ENCODE results near the gene AJUBA.

Gene AJUBA

GRCh38 chr14:22982477-22983245, at the start of gene AJUBA:
AJUBA (minus strand) TSS chr14:22982551; CDS start chr14:22982266, 285 bp downstream.
- TF ChIP-seq CTCF (conservative IDR thresholded peaks at IDR 0.05; ENCODE audit: low read depth, low read length), result no peak
- peak; percentile 91 for DNase-seq (ENCODE audit: low read depth)

GRCh38 chr14:23030936-23031335, 48.6 kb upstream of the AJUBA start:
- DNase-seq (ENCODE audit: low read depth), result no peak
- H3K4me3 ChIP-seq (ENCODE audit: low read depth, low read length), result no peak overlapping the region
- TF ChIP-seq CTCF (conservative IDR thresholded peaks at IDR 0.05; ENCODE audit: low read depth, low read length), result no peak

More at GRCh38 chr14:22982477-22983245, at the start of gene AJUBA:
- H3K4me3 ChIP-seq (ENCODE audit: low read depth, low read length), result peak within 1 kb of the TSS; percentile 70

GRCh38 chr14:23028799-23029198, 46.4 kb upstream of the AJUBA start:
- H3K4me3 ChIP-seq (ENCODE audit: low read depth, low read length), result no peak overlapping the region
- no peak for DNase-seq (ENCODE audit: low read depth)
- no peak for TF ChIP-seq CTCF (conservative IDR thresholded peaks at IDR 0.05; ENCODE audit: low read depth, low read length)

- no peak for DNase-seq (ENCODE audit: low read depth)
- no peak overlapping the region for H3K4me3 ChIP-seq (ENCODE audit: low read depth, low read length)
- TF ChIP-seq CTCF (conservative IDR thresholded peaks at IDR 0.05; ENCODE audit: low read depth, low read length), result no peak
Measured at GRCh38 chr14:23025151-23025814, 42.9 kb upstream of the AJUBA start.

GRCh38 chr14:23024612-23025075, 42.3 kb upstream of the AJUBA start:
- H3K4me3 ChIP-seq (ENCODE audit: low read depth, low read length), result no peak overlapping the region
- no peak for DNase-seq (ENCODE audit: low read depth)
- no peak for TF ChIP-seq CTCF (conservative IDR thresholded peaks at IDR 0.05; ENCODE audit: low read depth, low read length)

GRCh38 chr14:23023795-23024152, 41.4 kb upstream of the AJUBA start:
- no peak overlapping the region for H3K4me3 ChIP-seq (ENCODE audit: low read depth, low read length)
- no peak for DNase-seq (ENCODE audit: low read depth)
- TF ChIP-seq CTCF (conservative IDR thresholded peaks at IDR 0.05; ENCODE audit: low read depth, low read length), result no peak
